IPS DF 19.7 (cell line): ENCODE measurements around the gene INTS15.

Experiments
- DNase-seq: peaks from one replicate; pipeline ENCODE4 v3.0.0-alpha.2; 2013; ENCODE audit warnings: low read depth, low spot score

Gene INTS15

DNA sequence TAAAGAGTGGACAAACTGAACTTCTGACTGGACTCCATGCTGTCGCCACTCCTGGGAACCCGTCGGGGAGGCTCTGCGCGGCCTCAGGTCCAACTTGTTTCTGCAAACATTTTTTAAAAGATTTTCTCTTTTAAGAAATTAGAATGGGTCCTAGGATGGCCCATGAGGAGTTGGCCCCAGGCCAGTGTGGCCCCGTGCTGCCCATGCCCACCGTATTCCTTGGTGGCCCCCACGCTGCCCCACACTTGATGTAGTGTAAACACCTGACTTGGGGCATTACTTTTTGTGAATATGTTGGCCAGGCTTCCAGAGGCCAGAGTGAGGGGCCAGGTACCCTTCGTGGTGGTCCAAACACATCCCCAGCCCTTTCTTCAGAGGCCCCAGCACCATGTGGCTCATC lies 66.6 kb downstream of the INTS15 start:
- no peak for DNase-seq
